HepG2 (cell line): Measurements from ENCODE around the gene CHRNG. TPM values are rescaled to one million over a fixed set of nuclear protein-coding genes. Genes with fewer than 3 reads are reported as not detected.

Experiments
- ATAC-seq: fragments of 200-7000 bp; cut with Tn5 transposase; 3 replicates; pipeline ENCODE4 v1.9.1; 2020; ENCODE audit warnings: mild to moderate bottlenecking, moderate library complexity
- BruUV-seq: library from RNA; stranded (reverse); fragments of 400-500 nt; replicated peaks from 2 replicates; lab custom pipeline; 2021; lab: Mats Ljungman, UMichigan
- CTCF ChIA-PET: fragments of 300-600 bp; formaldehyde crosslinking; extraction: SDS; loops from one replicate; lab custom pipeline; 2021; ENCODE audit warnings: low total read pairs, inconsistent platforms, low intra/inter-chr PET ratio; lab: Yijun Ruan, JAX
- POLR2A ChIA-PET: fragments of 350-600 bp; sonication (Branson Sonifier 250); formaldehyde crosslinking; loops from one replicate; lab custom pipeline; 2020; ENCODE audit warnings: antibody characterized with exemption, inconsistent platforms; lab: Yijun Ruan, JAX
- DNase-seq: peaks from one replicate; pipeline ENCODE4 v3.0.0-alpha.2; 2015; ENCODE audit warnings: low spot score
- FAIRE-seq: peaks from 3 replicates; lab custom pipeline; 2011; peaks lifted over from hg19 to GRCh38; lab: Jason Lieb, UNC
- H2AFZ ChIP-seq: one replicate; pipeline ENCODE4 v1.6.1; 2011; ENCODE audit warnings: low read length, inconsistent platforms
- H3K27ac ChIP-seq: fragments of 300-600 bp; 3 replicates; pipeline ENCODE4 v1.8.0; 2011; ENCODE audit warnings: mixed run types, mild to moderate bottlenecking, mixed read lengths, low read length, inconsistent platforms; ENCODE audit not compliant: insufficient read depth; ENCODE audit errors: extremely low read length
- H3K27me3 ChIP-seq, 2 experiments: fragments of 200-600 bp in 1 of 2; 2 replicates in 1 of 2; 3 replicates in 1 of 2; pipeline versions ENCODE4 v1.6.0 to v1.8.0; 2011; ENCODE audit warnings: low read length in 2 of 2, mild to moderate bottlenecking in 2 of 2, moderate library complexity in 2 of 2, inconsistent platforms in 1 of 2; ENCODE audit not compliant: insufficient read depth in 2 of 2, control insufficient read depth in 1 of 2
- H3K36me3 ChIP-seq, 2 experiments: fragments of 200-600 bp in 1 of 2; replicated peaks in 1 of 2; 2 replicates in 1 of 2; 3 replicates in 1 of 2; pipeline versions ENCODE4 v1.5.1 to v1.8.0; 2011; ENCODE audit warnings: low read length in 2 of 2, inconsistent platforms in 1 of 2; ENCODE audit not compliant: insufficient read depth in 2 of 2, control insufficient read depth in 1 of 2
- H3K4me1 ChIP-seq: 2 replicates; pipeline ENCODE4 v1.5.1; 2012; ENCODE audit warnings: low read length, inconsistent platforms; ENCODE audit not compliant: insufficient read depth
- H3K4me2 ChIP-seq: 2 replicates; pipeline ENCODE4 v1.6.0; 2011; ENCODE audit warnings: low read depth, low read length, inconsistent platforms
- H3K4me3 ChIP-seq, 3 experiments: fragments of 200-600 bp in 1 of 3; sonication (generic), shearing (Covaris generic) in 1 of 3; replicated peaks in 1 of 3; 2 replicates each; pipeline ENCODE4 v1.5.1; 2011 to 2016; ENCODE audit warnings: low read length in 3 of 3, inconsistent platforms in 2 of 3, low read depth in 2 of 3, mild to moderate bottlenecking in 2 of 3, control low read depth in 1 of 3, mixed read lengths in 1 of 3; ENCODE audit not compliant: insufficient read depth in 1 of 3
- H3K79me2 ChIP-seq: one replicate; pipeline ENCODE4 v1.6.1; 2011; ENCODE audit warnings: low read length, inconsistent platforms; ENCODE audit not compliant: insufficient read depth
- H3K9ac ChIP-seq: 2 replicates; pipeline ENCODE4 v1.6.0; 2011; ENCODE audit warnings: mild to moderate bottlenecking, low read depth, low read length, inconsistent platforms; ENCODE audit not compliant: insufficient read depth
- H3K9me3 ChIP-seq: 2 replicates; pipeline ENCODE4 v1.5.1; 2012; ENCODE audit warnings: mild to moderate bottlenecking, low read length
- H4K20me1 ChIP-seq: 2 replicates; pipeline ENCODE4 v1.6.0; 2011; ENCODE audit warnings: inconsistent platforms, mild to moderate bottlenecking, low read length, moderate library complexity; ENCODE audit not compliant: insufficient read depth
- ARNT2 ChIP-seq: sonication (generic); formaldehyde crosslinking; IDR thresholded peaks from 2 replicates; pipeline ENCODE4 v1.8.0; 2022; ENCODE audit warnings: mild to moderate bottlenecking, low read depth, missing genetic modification reagents, moderate library complexity
- ATF1 ChIP-seq: IDR thresholded peaks from 2 replicates; pipeline ENCODE4 v1.6.1; 2016; ENCODE audit warnings: mild to moderate bottlenecking, control low read depth
- IKZF1 ChIP-seq: fragments of 450-650 bp; IDR thresholded peaks from 2 replicates; pipeline ENCODE4 v1.7.1; 2016
- MIER2 ChIP-seq: IDR thresholded peaks from 2 replicates; pipeline ENCODE4 v1.6.1; 2016; ENCODE audit warnings: missing biosample characterization, missing genetic modification reagents
- ZHX1 ChIP-seq: sonication (generic); formaldehyde crosslinking; IDR thresholded peaks from 2 replicates; pipeline ENCODE4 v1.8.1; 2022; ENCODE audit warnings: low read depth, mild to moderate bottlenecking, missing genetic modification reagents
- ZNF121 ChIP-seq: sonication (generic); formaldehyde crosslinking; IDR thresholded peaks from 2 replicates; pipeline ENCODE4 v1.5.0; 2020; ENCODE audit warnings: mild to moderate bottlenecking, missing genetic modification reagents
- ZNF558 ChIP-seq: sonication (generic); formaldehyde crosslinking; IDR thresholded peaks from 2 replicates; pipeline ENCODE4 v1.9.0; 2022; ENCODE audit warnings: mild to moderate bottlenecking, missing genetic modification reagents, borderline replicate concordance
- ZSCAN12 ChIP-seq: sonication (generic); formaldehyde crosslinking; IDR thresholded peaks from 2 replicates; pipeline ENCODE4 v1.9.0; 2021; ENCODE audit warnings: mild to moderate bottlenecking, missing genetic modification reagents
- WGBS: methylation state at CpG from one replicate; pipeline ENCODE4 v1.1.6; 2017; ENCODE audit warnings: low lambda C conversion rate; 5-methylcytosine and 5-hydroxymethylcytosine counted together
- in situ Hi-C: cut with HindIII; loops from 2 replicates; pipeline ENCODE4 v1.10.0; 2017; ENCODE audit warnings: low pct_unique_long_range_greater_than_20kb; ENCODE audit not compliant: extremely low pct_ligation_motif_present
- intact Hi-C: fragments of 100-400 bp; cut with micrococcal nuclease; formaldehyde crosslinking; loops from one replicate; pipeline ENCODE4 v1.10.0; 2022; ENCODE audit not compliant: unreplicated experiment
- polyA plus RNA-seq, 8 experiments: library from polyadenylated mRNA; depleted of rRNA in 3 of 8; stranded (reverse) in 7 of 8; unstranded in 1 of 8; fragments of >200 nt; fragmentation: Illumina TruSeq in 4 of 8; extraction: Trizol in 4 of 8; gene quantifications; 2 replicates each; pipeline versions ENCODE4 v1.2.1 to v1.2.3, GENCODE V29; 2011 to 2016; ENCODE audit warnings: low read depth in 4 of 8, missing spikeins in 1 of 8, mixed read lengths in 1 of 8; ENCODE audit not compliant: insufficient read depth in 1 of 8
- total RNA-seq, 5 experiments: library from RNA; depleted of rRNA; stranded (reverse); fragments of >200 nt; fragmentation: Illumina TruSeq; extraction: Trizol; gene quantifications; 2 replicates each; pipeline ENCODE4 v1.2.3, GENCODE V29; 2016; ENCODE audit warnings: low read depth in 1 of 5
- TF ChIP-seq, protein P1 (sequence below): sonication (generic); formaldehyde crosslinking; IDR thresholded peaks from 2 replicates; pipeline ENCODE4 v1.5.0; 2020; ENCODE audit warnings: mild to moderate bottlenecking, missing genetic modification reagents

CHRNG gene
- total and polyA plus RNA-seq, 2 of the 13 experiments (the other 11 are each of a cell fraction or from before 2014, with no cell fraction given), result not detected

- Histone ChIP-seq H3K9me3 (no peaks in the 10 kb centered on the region), H3K27ac (no peak overlapping the region), H3K9ac (no peak overlapping the region), H3K4me3 (no peak overlapping the region), H3K27me3 (peaks cover 25 to 92% of the 10 kb centered on the region in 2 experiments), H3K36me3 (no peaks in the 10 kb centered on the region), H4K20me1 (no peaks in the 10 kb centered on the region), H3K4me2 (no peak overlapping the region), H3K4me1 (no peaks in the 10 kb centered on the region), H3K79me2 (no peaks in the 10 kb centered on the region), H2AFZ (no peak overlapping the region)
- POLR2A ChIA-PET, result no interaction called here
- ATAC-seq, result no peak
- TF ChIP-seq, protein P1, sequence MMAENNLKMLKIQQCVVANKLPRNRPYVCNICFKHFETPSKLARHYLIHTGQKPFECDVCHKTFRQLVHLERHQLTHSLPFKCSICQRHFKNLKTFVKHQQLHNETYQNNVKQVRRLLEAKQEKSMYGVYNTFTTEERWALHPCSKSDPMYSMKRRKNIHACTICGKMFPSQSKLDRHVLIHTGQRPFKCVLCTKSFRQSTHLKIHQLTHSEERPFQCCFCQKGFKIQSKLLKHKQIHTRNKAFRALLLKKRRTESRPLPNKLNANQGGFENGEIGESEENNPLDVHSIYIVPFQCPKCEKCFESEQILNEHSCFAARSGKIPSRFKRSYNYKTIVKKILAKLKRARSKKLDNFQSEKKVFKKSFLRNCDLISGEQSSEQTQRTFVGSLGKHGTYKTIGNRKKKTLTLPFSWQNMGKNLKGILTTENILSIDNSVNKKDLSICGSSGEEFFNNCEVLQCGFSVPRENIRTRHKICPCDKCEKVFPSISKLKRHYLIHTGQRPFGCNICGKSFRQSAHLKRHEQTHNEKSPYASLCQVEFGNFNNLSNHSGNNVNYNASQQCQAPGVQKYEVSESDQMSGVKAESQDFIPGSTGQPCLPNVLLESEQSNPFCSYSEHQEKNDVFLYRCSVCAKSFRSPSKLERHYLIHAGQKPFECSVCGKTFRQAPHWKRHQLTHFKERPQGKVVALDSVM, result peak; percentile 45; the same call in 1 of the 2 replicates
- no peak for TF ChIP-seq ATF1 (CRISPR knock-in tag)
- intact Hi-C loops (no loop called here), in situ Hi-C loops (no loop called here)
- BruUV-seq, result no TSS peak
- DNase-seq, result no peak
- FAIRE-seq, result no peak
- WGBS, result 21% methylated on average over 30 of the region's 30 CpGs
- CTCF ChIA-PET, result no interaction called here
These were observed 49.0 kb upstream of the CHRNG start for GRCh38 chr2:232490221-232491138.

DNA sequence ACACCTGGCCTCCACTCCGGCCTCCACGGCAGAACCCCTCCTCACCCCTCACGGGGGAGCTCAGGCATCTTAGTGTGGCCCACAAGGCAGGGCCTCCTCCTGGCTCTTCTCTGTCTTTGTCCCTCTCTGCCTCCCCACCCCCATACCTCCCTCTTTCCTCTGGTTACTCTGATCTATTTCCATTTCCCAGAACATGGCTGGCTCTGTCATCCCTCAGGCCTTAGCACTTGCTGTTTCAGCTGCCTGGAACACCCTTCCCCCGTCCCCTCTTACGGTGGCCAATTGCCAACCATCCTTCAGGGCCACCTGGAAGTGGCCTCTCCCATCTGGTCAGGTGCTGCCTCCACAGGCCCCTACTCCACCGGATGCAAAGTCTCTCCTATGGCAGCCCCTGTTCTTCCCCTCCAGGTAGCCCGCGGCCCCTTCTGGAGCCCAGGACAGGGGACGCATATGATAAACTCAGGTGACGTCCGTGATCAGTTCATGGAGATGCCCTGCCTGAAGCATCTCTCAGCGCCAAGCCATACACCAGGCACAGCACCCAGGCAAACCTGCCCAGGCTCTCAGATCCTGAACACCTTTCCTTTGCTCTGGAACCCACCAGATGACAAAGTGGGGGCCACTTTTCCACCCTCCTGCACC lies 48.2 kb upstream of the CHRNG start:
- Histone ChIP-seq H3K27me3 (peaks cover 25 to 91% of the 10 kb centered on the region in 2 experiments), H2AFZ (no peak overlapping the region), H3K36me3 (no peaks in the 10 kb centered on the region), H3K9ac (no peak overlapping the region), H3K9me3 (no peaks in the 10 kb centered on the region), H3K27ac (no peak overlapping the region), H3K4me1 (no peaks in the 10 kb centered on the region), H3K4me3 (no peak overlapping the region), H3K79me2 (no peaks in the 10 kb centered on the region), H3K4me2 (no peak overlapping the region), H4K20me1 (no peaks in the 10 kb centered on the region)
- ChIA-PET CTCF (no interaction called here), POLR2A (no interaction called here)
- in situ Hi-C loops, result no loop called here
- DNase-seq (no peak), ATAC-seq (no peak), FAIRE-seq (no peak)
- intact Hi-C loops, result no loop called here
- no TSS peak for BruUV-seq
- no peak for TF ChIP-seq ZNF121 (CRISPR knock-in tag)
- no peak for TF ChIP-seq IKZF1
- no peak for TF ChIP-seq ZSCAN12
- TF ChIP-seq ZNF558, result no peak
- no peak for TF ChIP-seq ZHX1 (CRISPR knock-in tag)
- no peak for TF ChIP-seq ARNT2 (CRISPR knock-in tag)
- TF ChIP-seq MIER2 (CRISPR knock-in tag), result no peak
- WGBS, result 34% methylated on average over 9 of the region's 12 CpGs
